DND-41 (cell line): Measurements from ENCODE around the gene SDCBP2.

ENCODE experiments used
- ATAC-seq: fragments of 200-7000 bp; cut with Tn5 transposase; 3 replicates; pipeline ENCODE4 v1.9.1; 2021; ENCODE audit warnings: low read depth; ENCODE audit not compliant: insufficient read depth
- DNase-seq: peaks from one replicate; pipeline ENCODE4 v3.0.0-alpha.2; 2020
- H2AFZ ChIP-seq: 2 replicates; pipeline ENCODE4 v1.6.0; 2012; ENCODE audit warnings: low read depth, low read length
- H3K27ac ChIP-seq: 2 replicates; pipeline ENCODE4 v1.5.1; 2012; ENCODE audit warnings: low read length, inconsistent platforms
- H3K27me3 ChIP-seq: fragments of 200-600 bp; sonication (generic); 2 replicates; pipeline ENCODE4 v1.6.0; 2012; ENCODE audit warnings: low read length, mild to moderate bottlenecking, inconsistent platforms; ENCODE audit not compliant: insufficient read depth, poor library complexity
- H3K36me3 ChIP-seq: 2 replicates; pipeline ENCODE4 v1.5.1; 2012; ENCODE audit warnings: low read length, inconsistent platforms; ENCODE audit not compliant: insufficient read depth
- H3K4me1 ChIP-seq: 2 replicates; pipeline ENCODE4 v1.5.1; 2012; ENCODE audit warnings: mild to moderate bottlenecking, low read length; ENCODE audit not compliant: insufficient read depth
- H3K4me2 ChIP-seq: 2 replicates; pipeline ENCODE4 v1.6.0; 2012; ENCODE audit warnings: mild to moderate bottlenecking, moderate library complexity, low read length, inconsistent platforms; ENCODE audit not compliant: insufficient read depth
- H3K4me3 ChIP-seq, 2 experiments: fragments of 200-600 bp in 1 of 2; shearing (Covaris generic) in 1 of 2; 2 replicates each; pipeline ENCODE4 v1.5.1; 2012 to 2016; ENCODE audit warnings: inconsistent platforms in 2 of 2, low read length in 2 of 2, mild to moderate bottlenecking in 2 of 2, low read depth in 1 of 2, moderate library complexity in 1 of 2
- H3K79me2 ChIP-seq: 2 replicates; pipeline ENCODE4 v1.6.0; 2012; ENCODE audit warnings: low read length, inconsistent platforms; ENCODE audit not compliant: insufficient read depth
- H3K9ac ChIP-seq: 2 replicates; pipeline ENCODE4 v1.6.0; 2012; ENCODE audit warnings: low read depth, mild to moderate bottlenecking, inconsistent platforms, low read length, moderate library complexity
- H3K9me3 ChIP-seq: 2 replicates; pipeline ENCODE4 v1.5.1; 2012; ENCODE audit warnings: low read length, moderate library complexity, mild to moderate bottlenecking, inconsistent platforms; ENCODE audit not compliant: insufficient read depth, severe bottlenecking
- H4K20me1 ChIP-seq: 2 replicates; pipeline ENCODE4 v1.6.0; 2012; ENCODE audit warnings: low read length; ENCODE audit not compliant: insufficient read depth
- EZH2 ChIP-seq: IDR thresholded peaks from 3 replicates; pipeline ENCODE4 v1.6.1; 2012; ENCODE audit warnings: borderline replicate concordance, low read depth, mild to moderate bottlenecking, moderate library complexity, low read length, inconsistent platforms; ENCODE audit not compliant: severe bottlenecking
- TF ChIP-seq, protein P1 (sequence below): IDR thresholded peaks from 2 replicates; pipeline ENCODE4 v1.5.1; 2012; ENCODE audit warnings: borderline replicate concordance, low read length, moderate library complexity, mild to moderate bottlenecking; ENCODE audit not compliant: poor library complexity, severe bottlenecking; ENCODE audit errors: extremely low read depth

SDCBP2 gene

DNA sequence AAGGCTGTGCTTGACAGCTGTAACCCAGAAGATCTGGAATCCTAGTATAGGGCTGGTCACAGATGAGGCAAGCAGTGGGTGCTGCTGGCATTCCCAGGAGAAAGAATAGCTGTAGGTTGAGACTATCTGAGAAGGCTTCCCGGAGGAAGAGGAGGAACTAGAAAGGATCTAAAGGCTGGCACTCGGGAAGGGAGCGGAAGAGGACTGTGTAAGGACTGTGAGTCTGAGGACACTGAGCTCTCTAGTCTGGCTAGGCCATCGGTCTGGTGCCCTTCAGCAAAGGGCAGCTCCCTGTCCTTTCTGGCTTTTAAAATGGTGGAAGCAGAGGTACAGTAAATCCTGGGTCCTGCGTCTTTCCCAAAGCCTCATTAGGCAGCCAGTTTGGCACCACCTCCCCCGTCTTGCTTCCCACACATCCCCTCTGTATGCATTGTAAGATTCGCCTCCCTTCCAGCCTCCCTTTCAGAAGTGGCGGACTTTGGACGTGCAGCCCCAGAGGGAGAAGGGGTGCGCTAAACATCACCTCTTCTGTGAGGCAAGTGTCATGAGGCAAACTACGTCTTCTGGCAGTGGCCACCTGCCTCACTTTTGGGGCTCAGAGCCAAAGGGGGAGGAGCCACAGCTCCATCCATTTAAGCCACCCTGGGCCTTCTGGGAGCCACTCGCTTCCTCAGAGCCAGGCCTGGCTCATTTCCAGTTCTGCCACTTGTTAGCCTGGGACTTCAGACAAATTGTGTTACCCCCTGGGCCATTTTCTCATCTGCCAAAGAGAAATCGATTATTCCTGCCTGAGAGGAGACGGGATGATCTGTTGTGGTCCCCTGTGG lies 54.2 kb downstream of the SDCBP2 start:
- no peak overlapping the region for H3K4me2 ChIP-seq
- no peak for DNase-seq

DNA sequence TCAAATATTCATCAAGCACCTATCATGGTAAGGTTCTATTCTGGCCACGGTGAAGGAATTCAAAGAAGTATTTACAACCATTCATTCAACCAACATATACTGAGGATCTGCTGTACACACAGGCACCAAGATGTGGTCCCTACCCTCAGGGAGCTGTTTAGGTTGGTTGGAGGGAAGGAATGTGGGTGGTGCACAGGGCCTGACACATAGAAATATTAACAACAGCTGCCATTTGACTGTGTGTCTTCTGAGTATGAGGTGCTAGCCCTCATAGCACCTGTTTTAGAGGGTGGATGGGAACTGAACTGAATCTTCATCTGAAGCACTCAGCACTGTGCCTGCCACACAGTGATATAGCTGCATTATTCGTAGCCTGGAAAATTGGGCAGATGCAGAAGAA lies 55.6 kb downstream of the SDCBP2 start:
- H3K79me2 ChIP-seq, result no peaks in the 10 kb centered on the region
- DNase-seq (no peak), ATAC-seq (no peak)
- no peak overlapping the region for H3K9ac ChIP-seq
- H3K9me3 ChIP-seq, result no peaks in the 10 kb centered on the region
- TF ChIP-seq, protein P1, sequence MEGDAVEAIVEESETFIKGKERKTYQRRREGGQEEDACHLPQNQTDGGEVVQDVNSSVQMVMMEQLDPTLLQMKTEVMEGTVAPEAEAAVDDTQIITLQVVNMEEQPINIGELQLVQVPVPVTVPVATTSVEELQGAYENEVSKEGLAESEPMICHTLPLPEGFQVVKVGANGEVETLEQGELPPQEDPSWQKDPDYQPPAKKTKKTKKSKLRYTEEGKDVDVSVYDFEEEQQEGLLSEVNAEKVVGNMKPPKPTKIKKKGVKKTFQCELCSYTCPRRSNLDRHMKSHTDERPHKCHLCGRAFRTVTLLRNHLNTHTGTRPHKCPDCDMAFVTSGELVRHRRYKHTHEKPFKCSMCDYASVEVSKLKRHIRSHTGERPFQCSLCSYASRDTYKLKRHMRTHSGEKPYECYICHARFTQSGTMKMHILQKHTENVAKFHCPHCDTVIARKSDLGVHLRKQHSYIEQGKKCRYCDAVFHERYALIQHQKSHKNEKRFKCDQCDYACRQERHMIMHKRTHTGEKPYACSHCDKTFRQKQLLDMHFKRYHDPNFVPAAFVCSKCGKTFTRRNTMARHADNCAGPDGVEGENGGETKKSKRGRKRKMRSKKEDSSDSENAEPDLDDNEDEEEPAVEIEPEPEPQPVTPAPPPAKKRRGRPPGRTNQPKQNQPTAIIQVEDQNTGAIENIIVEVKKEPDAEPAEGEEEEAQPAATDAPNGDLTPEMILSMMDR, result no peak
- no peak for TF ChIP-seq EZH2
- H2AFZ ChIP-seq, result no peak overlapping the region
- peaks cover 19% of the 10 kb centered on the region for H3K27me3 ChIP-seq
- H3K4me3 ChIP-seq, result no peak overlapping the region
- no peaks in the 10 kb centered on the region for H3K36me3 ChIP-seq
- no peaks in the 10 kb centered on the region; the same call in 1 of the 2 replicates for H4K20me1 ChIP-seq
- H3K27ac ChIP-seq, result no peak overlapping the region
- H3K4me2 ChIP-seq, result no peak overlapping the region
- no peaks in the 10 kb centered on the region for H3K4me1 ChIP-seq

More for the DNA sequence above, 54.2 kb downstream of the SDCBP2 start:
- no peaks in the 10 kb centered on the region for H3K9me3 ChIP-seq
- H2AFZ ChIP-seq, result no peak overlapping the region
- H3K79me2 ChIP-seq, result no peaks in the 10 kb centered on the region
- peaks cover 8% of the 10 kb centered on the region for H3K27me3 ChIP-seq
- TF ChIP-seq, protein P1, result no peak
- TF ChIP-seq EZH2, result no peak
- no peak overlapping the region for H3K27ac ChIP-seq
- no peaks in the 10 kb centered on the region; the same call in 1 of the 2 replicates for H4K20me1 ChIP-seq
- no peaks in the 10 kb centered on the region for H3K4me1 ChIP-seq
- no peak overlapping the region for H3K4me3 ChIP-seq
- no peaks in the 10 kb centered on the region for H3K36me3 ChIP-seq
- no peak overlapping the region for H3K9ac ChIP-seq
- no peak for ATAC-seq

DNA sequence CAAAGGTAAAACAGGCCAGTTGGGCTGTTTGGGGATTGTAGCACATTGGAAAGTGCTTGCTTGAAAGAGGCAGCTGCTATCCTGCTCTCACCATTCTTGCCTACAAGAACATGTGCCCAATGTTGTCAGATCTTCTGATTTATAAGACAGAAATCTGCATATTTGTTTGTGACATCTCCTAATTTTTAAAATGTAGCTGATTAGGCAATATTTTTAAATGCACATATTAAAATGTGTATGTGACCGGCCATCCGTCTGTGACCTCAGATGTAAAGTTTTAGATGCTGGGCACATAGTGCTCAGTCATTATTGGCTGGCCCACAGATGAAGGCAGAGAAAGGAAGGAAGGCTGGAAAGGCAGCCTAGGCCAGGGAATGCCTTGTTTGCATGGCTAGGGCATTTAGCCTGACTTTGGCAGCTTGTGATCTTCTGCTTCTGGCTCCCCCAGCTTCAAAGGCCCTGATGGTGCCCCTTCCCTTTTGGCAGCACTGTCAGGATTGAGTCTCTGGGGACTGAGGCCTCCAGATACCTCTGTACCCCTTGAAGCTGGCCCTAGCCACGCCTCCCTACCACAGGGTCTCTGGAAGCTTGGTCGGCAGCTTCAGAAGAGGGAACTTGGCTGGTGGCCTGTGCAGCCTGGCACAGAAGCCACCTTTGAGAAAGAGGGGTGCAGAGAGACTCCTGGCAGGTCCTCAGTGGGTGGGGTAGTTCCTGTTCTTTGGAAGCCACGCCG lies 56.4 kb downstream of the SDCBP2 start:
- Histone ChIP-seq H3K27ac (no peak overlapping the region), H3K36me3 (no peaks in the 10 kb centered on the region), H3K4me1 (no peaks in the 10 kb centered on the region), H3K4me2 (no peak overlapping the region), H3K79me2 (no peaks in the 10 kb centered on the region), H4K20me1 (peaks cover 6% of the 10 kb centered on the region; the same call in 1 of the 2 replicates), H3K4me3 (no peak overlapping the region), H3K27me3 (peaks cover 27% of the 10 kb centered on the region), H3K9ac (no peak overlapping the region), H3K9me3 (no peaks in the 10 kb centered on the region), H2AFZ (no peak overlapping the region)
- peak; percentile 19 for DNase-seq
- peak; percentile 35; the same call in 2 of the 3 replicates for ATAC-seq
- TF ChIP-seq EZH2, result no peak
- TF ChIP-seq, protein P1, result no peak
